NB4 (cell line): ENCODE results near the gene KLC4.

Source experiments
- CTCF ChIP-seq: IDR thresholded peaks from one replicate; pipeline ENCODE4 v1.5.1; 2012; ENCODE audit warnings: low read depth, low read length
- MAX ChIP-seq: IDR thresholded peaks from 2 replicates; pipeline ENCODE4 v1.6.1; 2011; ENCODE audit warnings: low read depth, low read length
- MYC ChIP-seq: IDR thresholded peaks from 2 replicates; pipeline ENCODE4 v1.6.1; 2011; ENCODE audit warnings: low read depth, low read length
- POLR2A ChIP-seq: IDR thresholded peaks from 2 replicates; pipeline ENCODE4 v1.6.1; 2011; ENCODE audit warnings: mild to moderate bottlenecking; ENCODE audit not compliant: insufficient read length; ENCODE audit errors: extremely low read depth

- TF ChIP-seq CTCF, result no peak
- no peak for TF ChIP-seq POLR2A
- no peak for TF ChIP-seq MAX
- TF ChIP-seq MYC, result no peak
Measured at GRCh38 chr6:43090559-43090956, 31.1 kb downstream of the KLC4 start.
